ENCODE results near the gene WDR7.

DNA sequence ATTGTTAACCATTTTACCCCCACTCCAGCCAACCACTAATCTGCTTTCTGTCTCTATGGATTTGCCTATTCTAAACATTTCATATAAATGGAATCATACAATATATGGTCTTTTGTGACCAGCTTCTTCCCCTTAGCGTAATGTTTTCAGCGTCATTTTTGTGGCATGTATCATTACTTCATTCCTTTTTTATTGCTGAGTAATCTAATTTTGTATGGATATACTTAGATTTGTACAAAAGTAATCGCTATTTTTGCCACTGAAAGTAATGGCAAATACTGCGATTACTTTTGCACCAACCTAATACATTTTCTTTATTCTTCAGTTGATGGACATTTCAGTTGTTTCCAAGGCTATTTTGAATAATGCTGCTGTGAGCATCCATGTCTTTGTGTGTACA, 227.6 kb downstream of the WDR7 start:
- TF ChIP-seq POLR2A (IDR thresholded peaks at IDR 0.05; ENCODE audit: low read length), result no peak
- no peak for TF ChIP-seq HOXB13 (CRISPR knock-in tag; IDR thresholded peaks at IDR 0.05; ENCODE audit: low read depth)
- no peak for TF ChIP-seq CTCF (IDR thresholded peaks at IDR 0.05)
- TF ChIP-seq MYC (IDR thresholded peaks at IDR 0.05; ENCODE audit: borderline replicate concordance, low read length), result no peak
- no peak for TF ChIP-seq RFX5 (IDR thresholded peaks at IDR 0.05)
- TF ChIP-seq PBX3 (IDR thresholded peaks at IDR 0.05), result no peak
- no peak for TF ChIP-seq RAD21 (conservative IDR thresholded peaks at IDR 0.05 in 1 of 2, IDR thresholded peaks at IDR 0.05 in 1 of 2)
- TF ChIP-seq CBX2 (IDR thresholded peaks at IDR 0.05; ENCODE audit: borderline replicate concordance, low read depth), result no peak
- TF ChIP-seq MAZ (IDR thresholded peaks at IDR 0.05; ENCODE audit: borderline replicate concordance, low read depth, low read length), result no peak

All from A549 (cell line).